Fibroblast of villous mesenchyme (primary cell): ENCODE results near the gene RASAL1. TPM values are rescaled to one million over a fixed set of nuclear protein-coding genes. Genes with fewer than 3 reads are reported as not detected.

Experiments used
- DNase-seq: peaks from one replicate; pipeline ENCODE4 v3.0.0-alpha.2; 2010; ENCODE audit warnings: low read depth
- H3K4me3 ChIP-seq: 2 replicates; pipeline ENCODE4 v1.5.1; 2011; ENCODE audit warnings: low read depth, mild to moderate bottlenecking, low read length
- total RNA-seq: library from RNA; depleted of rRNA; stranded (reverse); fragments of >200 nt; gene quantifications from 2 replicates; pipeline ENCODE4 v1.2.3, GENCODE V29; 2012
- TF ChIP-seq, protein P1 (sequence below): IDR thresholded peaks from 2 replicates; pipeline ENCODE4 v1.5.1; 2012; ENCODE audit warnings: low read depth, mild to moderate bottlenecking, low read length; ENCODE audit not compliant: insufficient read depth

The RASAL1 gene, protein sequence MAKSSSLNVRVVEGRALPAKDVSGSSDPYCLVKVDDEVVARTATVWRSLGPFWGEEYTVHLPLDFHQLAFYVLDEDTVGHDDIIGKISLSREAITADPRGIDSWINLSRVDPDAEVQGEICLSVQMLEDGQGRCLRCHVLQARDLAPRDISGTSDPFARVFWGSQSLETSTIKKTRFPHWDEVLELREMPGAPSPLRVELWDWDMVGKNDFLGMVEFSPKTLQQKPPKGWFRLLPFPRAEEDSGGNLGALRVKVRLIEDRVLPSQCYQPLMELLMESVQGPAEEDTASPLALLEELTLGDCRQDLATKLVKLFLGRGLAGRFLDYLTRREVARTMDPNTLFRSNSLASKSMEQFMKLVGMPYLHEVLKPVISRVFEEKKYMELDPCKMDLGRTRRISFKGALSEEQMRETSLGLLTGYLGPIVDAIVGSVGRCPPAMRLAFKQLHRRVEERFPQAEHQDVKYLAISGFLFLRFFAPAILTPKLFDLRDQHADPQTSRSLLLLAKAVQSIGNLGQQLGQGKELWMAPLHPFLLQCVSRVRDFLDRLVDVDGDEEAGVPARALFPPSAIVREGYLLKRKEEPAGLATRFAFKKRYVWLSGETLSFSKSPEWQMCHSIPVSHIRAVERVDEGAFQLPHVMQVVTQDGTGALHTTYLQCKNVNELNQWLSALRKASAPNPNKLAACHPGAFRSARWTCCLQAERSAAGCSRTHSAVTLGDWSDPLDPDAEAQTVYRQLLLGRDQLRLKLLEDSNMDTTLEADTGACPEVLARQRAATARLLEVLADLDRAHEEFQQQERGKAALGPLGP
- total RNA-seq: not detected in 2 replicates

GRCh38 chr12:113135178-113136127 is at the start of gene RASAL1:
TSS of gene RASAL1 (minus strand) at chr12:113135761. CDS start at chr12:113135462, 299 bp downstream.
- no peak within 1 kb of the TSS for H3K4me3 ChIP-seq
- no peak for DNase-seq
- TF ChIP-seq, protein P1, sequence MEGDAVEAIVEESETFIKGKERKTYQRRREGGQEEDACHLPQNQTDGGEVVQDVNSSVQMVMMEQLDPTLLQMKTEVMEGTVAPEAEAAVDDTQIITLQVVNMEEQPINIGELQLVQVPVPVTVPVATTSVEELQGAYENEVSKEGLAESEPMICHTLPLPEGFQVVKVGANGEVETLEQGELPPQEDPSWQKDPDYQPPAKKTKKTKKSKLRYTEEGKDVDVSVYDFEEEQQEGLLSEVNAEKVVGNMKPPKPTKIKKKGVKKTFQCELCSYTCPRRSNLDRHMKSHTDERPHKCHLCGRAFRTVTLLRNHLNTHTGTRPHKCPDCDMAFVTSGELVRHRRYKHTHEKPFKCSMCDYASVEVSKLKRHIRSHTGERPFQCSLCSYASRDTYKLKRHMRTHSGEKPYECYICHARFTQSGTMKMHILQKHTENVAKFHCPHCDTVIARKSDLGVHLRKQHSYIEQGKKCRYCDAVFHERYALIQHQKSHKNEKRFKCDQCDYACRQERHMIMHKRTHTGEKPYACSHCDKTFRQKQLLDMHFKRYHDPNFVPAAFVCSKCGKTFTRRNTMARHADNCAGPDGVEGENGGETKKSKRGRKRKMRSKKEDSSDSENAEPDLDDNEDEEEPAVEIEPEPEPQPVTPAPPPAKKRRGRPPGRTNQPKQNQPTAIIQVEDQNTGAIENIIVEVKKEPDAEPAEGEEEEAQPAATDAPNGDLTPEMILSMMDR: no peak

- DNase-seq: peak; percentile 91
- TF ChIP-seq, protein P1: no peak
- peak overlapping the region; percentile 92 for H3K4me3 ChIP-seq
Measured at GRCh38 chr12:113184900-113185179, 49.3 kb upstream of the RASAL1 start.

GRCh38 chr12:113184098-113184899 is 48.7 kb upstream of the RASAL1 start:
- H3K4me3 ChIP-seq: peak overlapping the region; percentile 92
- DNase-seq: no peak
- TF ChIP-seq, protein P1: no peak

- no peak for DNase-seq
- H3K4me3 ChIP-seq: no peak overlapping the region
- TF ChIP-seq, protein P1: no peak
Measured at GRCh38 chr12:113183030-113183589, 47.5 kb upstream of the RASAL1 start.

DNA sequence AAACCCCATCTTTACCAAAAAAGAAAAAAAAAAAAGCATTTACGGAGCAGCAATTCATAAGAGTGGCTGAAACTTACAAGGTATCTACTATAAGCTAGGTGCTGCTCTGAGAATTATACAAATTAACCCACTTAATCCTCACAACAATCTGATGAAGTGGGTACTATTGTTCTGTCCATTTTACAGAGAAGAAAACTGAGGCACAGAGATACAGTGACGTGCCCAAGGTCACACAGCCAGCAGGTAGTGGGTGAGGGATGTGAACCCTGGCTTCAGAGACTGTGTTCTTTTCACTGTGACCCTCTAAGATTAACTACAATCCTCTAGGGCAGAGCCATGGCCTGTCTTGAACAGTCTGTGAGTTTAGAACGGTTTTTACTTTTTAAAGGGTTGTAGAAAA is 46.4 kb upstream of the RASAL1 start:
- TF ChIP-seq, protein P1: no peak
- no peak for DNase-seq
- H3K4me3 ChIP-seq: no peak overlapping the region
